WTC11 (cell line): Measurements from ENCODE around the gene LARP4. TPM values are rescaled to one million over a fixed set of nuclear protein-coding genes. Genes with fewer than 3 reads are reported as not detected.

ENCODE experiments used
- ATAC-seq: fragments of 200-7000 bp; cut with Tn5 transposase; 2 replicates; pipeline ENCODE4 v1.10.0; 2021; ENCODE audit warnings: mild to moderate bottlenecking, moderate library complexity
- CTCF ChIA-PET: fragments of 300-600 bp; sonication (Branson Sonifier 250); formaldehyde crosslinking; loops from one replicate; lab custom pipeline; 2021; ENCODE audit warnings: antibody characterized with exemption; lab: Charles Lee
- POLR2A ChIA-PET: fragments of 350-600 bp; sonication (Branson Sonifier 250); formaldehyde crosslinking; loops from one replicate; lab custom pipeline; 2021; ENCODE audit warnings: antibody characterized with exemption; lab: Charles Lee
- DNase-seq: peaks from one replicate; pipeline ENCODE4 v3.0.0; 2021; ENCODE audit warnings: low spot score
- H3K27ac Mint-ChIP-seq: 2 replicates; pipeline ENCODE4 v1.8.0; 2021; ENCODE audit warnings: mixed read lengths
- H3K27me3 Mint-ChIP-seq: 2 replicates; pipeline ENCODE4 v1.8.0; 2021; ENCODE audit warnings: low read depth, mild to moderate bottlenecking, moderate library complexity, mixed read lengths
- H3K36me3 Mint-ChIP-seq: 2 replicates; pipeline ENCODE4 v1.8.0; 2021; ENCODE audit warnings: mixed read lengths
- H3K4me1 Mint-ChIP-seq: 2 replicates; pipeline ENCODE4 v1.8.0; 2022; ENCODE audit warnings: mixed read lengths
- H3K4me3 Mint-ChIP-seq: 2 replicates; pipeline ENCODE4 v1.8.0; 2021; ENCODE audit warnings: mild to moderate bottlenecking, moderate library complexity, mixed read lengths
- H3K9me3 Mint-ChIP-seq: 2 replicates; pipeline ENCODE4 v1.8.0; 2021; ENCODE audit warnings: mixed read lengths
- CREB1 ChIP-seq: sonication (generic); formaldehyde crosslinking; IDR thresholded peaks from 2 replicates; pipeline ENCODE4 v1.8.0; 2023; ENCODE audit warnings: mild to moderate bottlenecking, missing genetic modification reagents
- ETV6 ChIP-seq: sonication (generic); formaldehyde crosslinking; IDR thresholded peaks from 2 replicates; pipeline ENCODE4 v1.8.1; 2022; ENCODE audit warnings: mild to moderate bottlenecking, missing genetic modification reagents
- JAZF1 ChIP-seq: fragments of 250-450 bp; sonication (Bioruptor Pico); IDR thresholded peaks from 2 replicates; pipeline ENCODE4 v1.9.0; 2021; ENCODE audit warnings: moderate library complexity, mild to moderate bottlenecking, inconsistent platforms
- NFE2L1 ChIP-seq: sonication (generic); formaldehyde crosslinking; IDR thresholded peaks from 2 replicates; pipeline ENCODE4 v1.8.1; 2023; ENCODE audit warnings: missing genetic modification reagents
- NR1H2 ChIP-seq: sonication (generic); formaldehyde crosslinking; IDR thresholded peaks from 2 replicates; pipeline ENCODE4 v1.9.0; 2021; ENCODE audit warnings: mild to moderate bottlenecking, moderate library complexity, missing genetic modification reagents
- NR3C1 ChIP-seq: sonication (generic); formaldehyde crosslinking; conservative IDR thresholded peaks from 2 replicates; pipeline ENCODE4 v1.8.1; 2023; ENCODE audit warnings: low read depth, mild to moderate bottlenecking, missing genetic modification reagents
- RELA ChIP-seq: sonication (generic); formaldehyde crosslinking; IDR thresholded peaks from 2 replicates; pipeline ENCODE4 v1.8.1; 2022; ENCODE audit warnings: missing genetic modification reagents, mild to moderate bottlenecking, borderline replicate concordance
- TEAD4 ChIP-seq: sonication (generic); formaldehyde crosslinking; IDR thresholded peaks from 2 replicates; pipeline ENCODE4 v1.8.0; 2022; ENCODE audit warnings: mild to moderate bottlenecking, missing genetic modification reagents
- total RNA-seq: library from RNA; stranded (reverse); gene quantifications from 3 replicates; pipeline ENCODE4 v1.2.3, GENCODE V29; 2021
- TF ChIP-seq, protein P1 (sequence below): sonication (generic); formaldehyde crosslinking; IDR thresholded peaks from 2 replicates; pipeline ENCODE4 v1.8.1; 2022; ENCODE audit warnings: mild to moderate bottlenecking, moderate library complexity, missing genetic modification reagents
- TF ChIP-seq, protein P2 (sequence below): sonication (generic); formaldehyde crosslinking; IDR thresholded peaks from 2 replicates; pipeline ENCODE4 v1.8.0; 2023; ENCODE audit warnings: missing genetic modification reagents, mild to moderate bottlenecking, borderline replicate concordance
- TF ChIP-seq, protein P3 (sequence below): fragments of 250-450 bp; sonication (Bioruptor Pico); IDR thresholded peaks from 2 replicates; pipeline ENCODE4 v2.1.2; 2022; ENCODE audit warnings: mild to moderate bottlenecking, moderate library complexity
- TF ChIP-seq, protein P4 (sequence below): sonication (generic); formaldehyde crosslinking; IDR thresholded peaks from 2 replicates; pipeline ENCODE4 v1.8.0; 2022; ENCODE audit warnings: mild to moderate bottlenecking, missing genetic modification reagents
- TF ChIP-seq, protein P5 (sequence below): fragments of 250-450 bp; sonication (Bioruptor Pico); IDR thresholded peaks from 2 replicates; pipeline ENCODE4 v1.9.0; 2021; ENCODE audit warnings: mild to moderate bottlenecking
- TF ChIP-seq, protein P6 (sequence below): sonication (generic); formaldehyde crosslinking; IDR thresholded peaks from 2 replicates; pipeline ENCODE4 v1.8.0; 2023; ENCODE audit warnings: mild to moderate bottlenecking, missing genetic modification reagents
- TF ChIP-seq, protein P7 (sequence below): sonication (generic); formaldehyde crosslinking; IDR thresholded peaks from 2 replicates; pipeline ENCODE4 v1.8.1; 2023; ENCODE audit warnings: mild to moderate bottlenecking, missing genetic modification reagents, borderline replicate concordance

Gene LARP4
- total RNA-seq, 1 experiment from 2014 or later = 73.9 TPM

DNA sequence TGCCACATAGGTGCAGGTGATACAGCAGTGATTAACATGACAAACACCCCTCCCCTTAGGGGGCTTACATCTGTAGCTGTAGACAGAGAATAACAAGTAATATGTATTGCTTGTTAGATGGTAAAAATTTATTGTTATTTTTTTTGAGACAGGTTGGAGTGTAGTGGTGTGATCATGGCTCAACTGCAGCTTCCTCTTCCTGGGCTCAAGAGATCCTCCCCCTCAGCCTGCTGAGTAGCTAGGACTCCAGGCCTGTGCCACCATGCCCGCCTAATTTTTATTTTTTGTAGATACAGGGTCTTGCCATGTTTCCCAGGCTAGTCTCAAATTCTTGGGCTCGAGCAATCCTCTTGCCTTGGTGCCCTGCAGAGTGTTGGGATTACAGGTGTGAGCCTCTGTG lies 123.9 kb downstream of the LARP4 start:
- H3K4me3 Mint-ChIP-seq = no peak overlapping the region
- no peaks in the 10 kb centered on the region for H3K27me3 Mint-ChIP-seq
- H3K4me1 Mint-ChIP-seq = peaks cover 24% of the 10 kb centered on the region
- ChIA-PET CTCF (interaction anchor here (0.6 to 1.5 kb wide), 7 partner anchors 12 to 115 kb away, joined by 3 to 4 read pairs (median 3); partner anchors contain the start of gene DIP2B), POLR2A (no interaction called here)
- DNase-seq (no peak), ATAC-seq (no peak)
- no peaks in the 10 kb centered on the region; the same call in 1 of the 2 replicates for H3K36me3 Mint-ChIP-seq
- H3K9me3 Mint-ChIP-seq = no peaks in the 10 kb centered on the region
- TF ChIP-seq, protein P1, sequence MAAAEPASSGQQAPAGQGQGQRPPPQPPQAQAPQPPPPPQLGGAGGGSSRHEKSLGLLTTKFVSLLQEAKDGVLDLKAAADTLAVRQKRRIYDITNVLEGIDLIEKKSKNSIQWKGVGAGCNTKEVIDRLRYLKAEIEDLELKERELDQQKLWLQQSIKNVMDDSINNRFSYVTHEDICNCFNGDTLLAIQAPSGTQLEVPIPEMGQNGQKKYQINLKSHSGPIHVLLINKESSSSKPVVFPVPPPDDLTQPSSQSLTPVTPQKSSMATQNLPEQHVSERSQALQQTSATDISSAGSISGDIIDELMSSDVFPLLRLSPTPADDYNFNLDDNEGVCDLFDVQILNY = no peak
- TF ChIP-seq, protein P2, sequence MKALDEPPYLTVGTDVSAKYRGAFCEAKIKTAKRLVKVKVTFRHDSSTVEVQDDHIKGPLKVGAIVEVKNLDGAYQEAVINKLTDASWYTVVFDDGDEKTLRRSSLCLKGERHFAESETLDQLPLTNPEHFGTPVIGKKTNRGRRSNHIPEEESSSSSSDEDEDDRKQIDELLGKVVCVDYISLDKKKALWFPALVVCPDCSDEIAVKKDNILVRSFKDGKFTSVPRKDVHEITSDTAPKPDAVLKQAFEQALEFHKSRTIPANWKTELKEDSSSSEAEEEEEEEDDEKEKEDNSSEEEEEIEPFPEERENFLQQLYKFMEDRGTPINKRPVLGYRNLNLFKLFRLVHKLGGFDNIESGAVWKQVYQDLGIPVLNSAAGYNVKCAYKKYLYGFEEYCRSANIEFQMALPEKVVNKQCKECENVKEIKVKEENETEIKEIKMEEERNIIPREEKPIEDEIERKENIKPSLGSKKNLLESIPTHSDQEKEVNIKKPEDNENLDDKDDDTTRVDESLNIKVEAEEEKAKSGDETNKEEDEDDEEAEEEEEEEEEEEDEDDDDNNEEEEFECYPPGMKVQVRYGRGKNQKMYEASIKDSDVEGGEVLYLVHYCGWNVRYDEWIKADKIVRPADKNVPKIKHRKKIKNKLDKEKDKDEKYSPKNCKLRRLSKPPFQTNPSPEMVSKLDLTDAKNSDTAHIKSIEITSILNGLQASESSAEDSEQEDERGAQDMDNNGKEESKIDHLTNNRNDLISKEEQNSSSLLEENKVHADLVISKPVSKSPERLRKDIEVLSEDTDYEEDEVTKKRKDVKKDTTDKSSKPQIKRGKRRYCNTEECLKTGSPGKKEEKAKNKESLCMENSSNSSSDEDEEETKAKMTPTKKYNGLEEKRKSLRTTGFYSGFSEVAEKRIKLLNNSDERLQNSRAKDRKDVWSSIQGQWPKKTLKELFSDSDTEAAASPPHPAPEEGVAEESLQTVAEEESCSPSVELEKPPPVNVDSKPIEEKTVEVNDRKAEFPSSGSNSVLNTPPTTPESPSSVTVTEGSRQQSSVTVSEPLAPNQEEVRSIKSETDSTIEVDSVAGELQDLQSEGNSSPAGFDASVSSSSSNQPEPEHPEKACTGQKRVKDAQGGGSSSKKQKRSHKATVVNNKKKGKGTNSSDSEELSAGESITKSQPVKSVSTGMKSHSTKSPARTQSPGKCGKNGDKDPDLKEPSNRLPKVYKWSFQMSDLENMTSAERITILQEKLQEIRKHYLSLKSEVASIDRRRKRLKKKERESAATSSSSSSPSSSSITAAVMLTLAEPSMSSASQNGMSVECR = no peak
- no peak for TF ChIP-seq NR1H2 (CRISPR knock-in tag)
- TF ChIP-seq CREB1 (CRISPR knock-in tag) = no peak
- TF ChIP-seq ETV6 (CRISPR knock-in tag) = no peak
- TF ChIP-seq, protein P3, sequence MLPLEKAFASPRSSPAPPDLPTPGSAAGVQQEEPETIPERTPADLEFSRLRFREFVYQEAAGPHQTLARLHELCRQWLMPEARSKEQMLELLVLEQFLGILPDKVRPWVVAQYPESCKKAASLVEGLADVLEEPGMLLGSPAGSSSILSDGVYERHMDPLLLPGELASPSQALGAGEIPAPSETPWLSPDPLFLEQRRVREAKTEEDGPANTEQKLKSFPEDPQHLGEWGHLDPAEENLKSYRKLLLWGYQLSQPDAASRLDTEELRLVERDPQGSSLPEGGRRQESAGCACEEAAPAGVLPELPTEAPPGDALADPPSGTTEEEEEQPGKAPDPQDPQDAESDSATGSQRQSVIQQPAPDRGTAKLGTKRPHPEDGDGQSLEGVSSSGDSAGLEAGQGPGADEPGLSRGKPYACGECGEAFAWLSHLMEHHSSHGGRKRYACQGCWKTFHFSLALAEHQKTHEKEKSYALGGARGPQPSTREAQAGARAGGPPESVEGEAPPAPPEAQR (CRISPR knock-in tag) = no peak
- TF ChIP-seq, protein P4, sequence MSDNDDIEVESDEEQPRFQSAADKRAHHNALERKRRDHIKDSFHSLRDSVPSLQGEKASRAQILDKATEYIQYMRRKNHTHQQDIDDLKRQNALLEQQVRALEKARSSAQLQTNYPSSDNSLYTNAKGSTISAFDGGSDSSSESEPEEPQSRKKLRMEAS (CRISPR knock-in tag) = no peak
- no peak for TF ChIP-seq NFE2L1
- TF ChIP-seq JAZF1 (CRISPR knock-in tag) = no peak
- no peak for TF ChIP-seq NR3C1 (CRISPR knock-in tag)
- TF ChIP-seq, protein P5, sequence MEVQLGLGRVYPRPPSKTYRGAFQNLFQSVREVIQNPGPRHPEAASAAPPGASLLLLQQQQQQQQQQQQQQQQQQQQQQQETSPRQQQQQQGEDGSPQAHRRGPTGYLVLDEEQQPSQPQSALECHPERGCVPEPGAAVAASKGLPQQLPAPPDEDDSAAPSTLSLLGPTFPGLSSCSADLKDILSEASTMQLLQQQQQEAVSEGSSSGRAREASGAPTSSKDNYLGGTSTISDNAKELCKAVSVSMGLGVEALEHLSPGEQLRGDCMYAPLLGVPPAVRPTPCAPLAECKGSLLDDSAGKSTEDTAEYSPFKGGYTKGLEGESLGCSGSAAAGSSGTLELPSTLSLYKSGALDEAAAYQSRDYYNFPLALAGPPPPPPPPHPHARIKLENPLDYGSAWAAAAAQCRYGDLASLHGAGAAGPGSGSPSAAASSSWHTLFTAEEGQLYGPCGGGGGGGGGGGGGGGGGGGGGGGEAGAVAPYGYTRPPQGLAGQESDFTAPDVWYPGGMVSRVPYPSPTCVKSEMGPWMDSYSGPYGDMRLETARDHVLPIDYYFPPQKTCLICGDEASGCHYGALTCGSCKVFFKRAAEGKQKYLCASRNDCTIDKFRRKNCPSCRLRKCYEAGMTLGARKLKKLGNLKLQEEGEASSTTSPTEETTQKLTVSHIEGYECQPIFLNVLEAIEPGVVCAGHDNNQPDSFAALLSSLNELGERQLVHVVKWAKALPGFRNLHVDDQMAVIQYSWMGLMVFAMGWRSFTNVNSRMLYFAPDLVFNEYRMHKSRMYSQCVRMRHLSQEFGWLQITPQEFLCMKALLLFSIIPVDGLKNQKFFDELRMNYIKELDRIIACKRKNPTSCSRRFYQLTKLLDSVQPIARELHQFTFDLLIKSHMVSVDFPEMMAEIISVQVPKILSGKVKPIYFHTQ (CRISPR knock-in tag) = no peak
- TF ChIP-seq RELA (CRISPR knock-in tag) = no peak
- no peak for TF ChIP-seq TEAD4 (CRISPR knock-in tag)
- TF ChIP-seq, protein P6, sequence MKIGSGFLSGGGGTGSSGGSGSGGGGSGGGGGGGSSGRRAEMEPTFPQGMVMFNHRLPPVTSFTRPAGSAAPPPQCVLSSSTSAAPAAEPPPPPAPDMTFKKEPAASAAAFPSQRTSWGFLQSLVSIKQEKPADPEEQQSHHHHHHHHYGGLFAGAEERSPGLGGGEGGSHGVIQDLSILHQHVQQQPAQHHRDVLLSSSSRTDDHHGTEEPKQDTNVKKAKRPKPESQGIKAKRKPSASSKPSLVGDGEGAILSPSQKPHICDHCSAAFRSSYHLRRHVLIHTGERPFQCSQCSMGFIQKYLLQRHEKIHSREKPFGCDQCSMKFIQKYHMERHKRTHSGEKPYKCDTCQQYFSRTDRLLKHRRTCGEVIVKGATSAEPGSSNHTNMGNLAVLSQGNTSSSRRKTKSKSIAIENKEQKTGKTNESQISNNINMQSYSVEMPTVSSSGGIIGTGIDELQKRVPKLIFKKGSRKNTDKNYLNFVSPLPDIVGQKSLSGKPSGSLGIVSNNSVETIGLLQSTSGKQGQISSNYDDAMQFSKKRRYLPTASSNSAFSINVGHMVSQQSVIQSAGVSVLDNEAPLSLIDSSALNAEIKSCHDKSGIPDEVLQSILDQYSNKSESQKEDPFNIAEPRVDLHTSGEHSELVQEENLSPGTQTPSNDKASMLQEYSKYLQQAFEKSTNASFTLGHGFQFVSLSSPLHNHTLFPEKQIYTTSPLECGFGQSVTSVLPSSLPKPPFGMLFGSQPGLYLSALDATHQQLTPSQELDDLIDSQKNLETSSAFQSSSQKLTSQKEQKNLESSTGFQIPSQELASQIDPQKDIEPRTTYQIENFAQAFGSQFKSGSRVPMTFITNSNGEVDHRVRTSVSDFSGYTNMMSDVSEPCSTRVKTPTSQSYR = no peak
- TF ChIP-seq, protein P7, sequence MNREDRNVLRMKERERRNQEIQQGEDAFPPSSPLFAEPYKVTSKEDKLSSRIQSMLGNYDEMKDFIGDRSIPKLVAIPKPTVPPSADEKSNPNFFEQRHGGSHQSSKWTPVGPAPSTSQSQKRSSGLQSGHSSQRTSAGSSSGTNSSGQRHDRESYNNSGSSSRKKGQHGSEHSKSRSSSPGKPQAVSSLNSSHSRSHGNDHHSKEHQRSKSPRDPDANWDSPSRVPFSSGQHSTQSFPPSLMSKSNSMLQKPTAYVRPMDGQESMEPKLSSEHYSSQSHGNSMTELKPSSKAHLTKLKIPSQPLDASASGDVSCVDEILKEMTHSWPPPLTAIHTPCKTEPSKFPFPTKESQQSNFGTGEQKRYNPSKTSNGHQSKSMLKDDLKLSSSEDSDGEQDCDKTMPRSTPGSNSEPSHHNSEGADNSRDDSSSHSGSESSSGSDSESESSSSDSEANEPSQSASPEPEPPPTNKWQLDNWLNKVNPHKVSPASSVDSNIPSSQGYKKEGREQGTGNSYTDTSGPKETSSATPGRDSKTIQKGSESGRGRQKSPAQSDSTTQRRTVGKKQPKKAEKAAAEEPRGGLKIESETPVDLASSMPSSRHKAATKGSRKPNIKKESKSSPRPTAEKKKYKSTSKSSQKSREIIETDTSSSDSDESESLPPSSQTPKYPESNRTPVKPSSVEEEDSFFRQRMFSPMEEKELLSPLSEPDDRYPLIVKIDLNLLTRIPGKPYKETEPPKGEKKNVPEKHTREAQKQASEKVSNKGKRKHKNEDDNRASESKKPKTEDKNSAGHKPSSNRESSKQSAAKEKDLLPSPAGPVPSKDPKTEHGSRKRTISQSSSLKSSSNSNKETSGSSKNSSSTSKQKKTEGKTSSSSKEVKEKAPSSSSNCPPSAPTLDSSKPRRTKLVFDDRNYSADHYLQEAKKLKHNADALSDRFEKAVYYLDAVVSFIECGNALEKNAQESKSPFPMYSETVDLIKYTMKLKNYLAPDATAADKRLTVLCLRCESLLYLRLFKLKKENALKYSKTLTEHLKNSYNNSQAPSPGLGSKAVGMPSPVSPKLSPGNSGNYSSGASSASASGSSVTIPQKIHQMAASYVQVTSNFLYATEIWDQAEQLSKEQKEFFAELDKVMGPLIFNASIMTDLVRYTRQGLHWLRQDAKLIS (CRISPR knock-in tag) = no peak
- TF ChIP-seq, all 79 proteins: peak for 0
- no peak overlapping the region for H3K27ac Mint-ChIP-seq
